ENCODE results near the gene PRICKLE4.
"Not testable (repeated sequence)": the region's sequence is repeated elsewhere in the genome, so short reads cannot be mapped to it uniquely, and the experiment has no call there.

PRICKLE4 gene

DNA sequence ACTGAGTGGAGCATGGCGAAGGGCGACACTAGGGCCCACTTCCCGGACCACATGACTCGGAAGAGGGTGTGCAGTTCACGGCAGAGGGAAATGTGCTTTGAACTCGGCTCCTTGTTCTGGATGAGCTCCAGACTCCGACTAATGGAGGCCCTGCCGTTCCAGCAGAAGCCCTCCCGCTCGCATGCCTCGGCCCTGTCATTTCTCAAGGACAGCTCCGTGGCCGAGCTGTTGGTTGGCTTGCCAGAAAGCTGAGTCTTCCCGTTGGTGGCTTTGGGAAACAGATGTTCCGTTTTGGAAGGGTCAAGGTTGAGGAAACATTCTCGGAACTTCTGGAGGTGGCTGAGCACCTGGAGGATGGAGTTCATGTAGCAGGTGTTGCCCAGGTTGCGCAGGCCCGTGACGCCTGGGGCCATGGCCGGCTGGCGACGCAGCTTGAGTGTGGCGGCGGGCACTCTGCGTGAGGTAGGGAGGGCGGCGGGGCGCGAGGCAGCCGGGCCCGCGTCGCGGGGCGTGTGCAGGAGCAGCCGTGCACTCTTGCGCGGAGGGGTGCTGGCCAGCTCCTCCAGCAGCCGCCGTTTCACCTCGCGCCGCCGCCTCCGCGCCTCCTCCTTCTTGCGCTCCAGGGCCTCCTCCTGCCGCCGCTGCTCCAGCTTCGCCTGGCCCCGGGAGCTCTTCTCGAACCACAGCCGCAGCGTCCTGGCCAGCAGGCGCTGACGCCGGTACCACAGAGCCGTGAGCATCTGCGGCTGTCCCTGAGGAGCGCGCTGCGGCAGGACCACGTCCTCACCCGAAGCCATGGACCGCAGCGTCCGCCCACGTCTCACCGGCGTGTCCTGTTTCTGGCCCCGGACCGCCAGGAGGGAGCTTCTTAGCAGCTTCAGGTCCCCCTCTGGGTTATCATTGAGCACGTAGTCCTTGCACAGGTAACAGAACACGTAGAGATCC lies 25.5 kb downstream of the PRICKLE4 start:
- no peak for DNase-seq

DNA sequence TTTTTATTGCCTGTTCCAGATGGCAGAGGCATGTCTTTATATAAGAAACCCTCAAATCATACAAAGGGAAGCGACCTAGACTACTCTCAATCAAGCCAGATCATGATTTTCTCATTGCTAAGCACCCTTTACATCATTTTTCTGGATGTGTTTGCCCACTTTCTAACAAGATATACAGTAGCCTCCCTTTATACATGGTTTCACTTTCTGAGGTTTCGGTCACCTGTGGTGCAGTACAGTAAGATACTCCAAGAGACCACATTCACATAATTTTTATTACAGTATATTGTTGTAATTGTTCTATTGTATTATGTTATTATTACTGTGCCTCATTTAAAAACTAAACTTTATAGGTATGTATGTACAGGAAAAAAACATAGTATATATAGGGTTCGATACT lies 30.5 kb downstream of the PRICKLE4 start:
- no peak for DNase-seq

DNA sequence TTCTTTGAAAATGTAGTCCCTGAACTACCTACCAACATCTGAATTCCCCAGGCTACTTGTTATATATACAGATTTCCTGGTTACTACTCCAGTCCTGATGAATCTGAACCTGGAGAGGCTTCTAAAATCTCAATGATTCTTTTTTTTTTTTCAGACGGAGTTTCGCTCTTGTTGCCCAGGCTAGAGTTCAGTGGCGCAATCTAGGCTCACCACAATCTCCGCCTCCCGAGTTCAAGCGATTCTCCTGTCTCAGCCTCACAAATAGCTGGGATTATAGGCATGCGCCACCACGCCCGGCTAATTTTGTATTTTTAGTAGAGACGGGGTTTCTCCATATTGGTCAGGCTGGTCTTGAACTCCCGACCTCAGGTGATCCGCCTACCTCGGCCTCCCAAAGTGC lies 31.4 kb downstream of the PRICKLE4 start:
- DNase-seq = not testable (repeated sequence)

DNA sequence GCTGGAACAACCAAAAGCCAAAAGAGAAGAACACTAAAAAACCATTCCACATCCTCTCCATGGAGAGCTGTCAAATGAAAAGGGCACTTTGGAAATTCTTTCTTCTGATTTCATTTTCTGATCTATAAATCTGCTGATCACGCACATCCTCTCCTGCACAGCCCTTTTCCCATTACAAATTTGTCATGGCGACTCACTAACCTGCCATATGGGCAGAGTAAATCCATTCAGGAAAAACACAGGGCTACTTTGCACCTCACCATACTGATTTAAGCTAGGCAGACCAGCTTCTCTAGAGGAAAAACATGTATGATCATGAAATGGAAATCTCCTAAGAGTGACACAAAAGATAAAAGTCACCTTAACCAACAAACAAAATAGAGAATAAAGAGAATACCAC lies 32.9 kb downstream of the PRICKLE4 start:
- DNase-seq = peak; percentile 39

DNA sequence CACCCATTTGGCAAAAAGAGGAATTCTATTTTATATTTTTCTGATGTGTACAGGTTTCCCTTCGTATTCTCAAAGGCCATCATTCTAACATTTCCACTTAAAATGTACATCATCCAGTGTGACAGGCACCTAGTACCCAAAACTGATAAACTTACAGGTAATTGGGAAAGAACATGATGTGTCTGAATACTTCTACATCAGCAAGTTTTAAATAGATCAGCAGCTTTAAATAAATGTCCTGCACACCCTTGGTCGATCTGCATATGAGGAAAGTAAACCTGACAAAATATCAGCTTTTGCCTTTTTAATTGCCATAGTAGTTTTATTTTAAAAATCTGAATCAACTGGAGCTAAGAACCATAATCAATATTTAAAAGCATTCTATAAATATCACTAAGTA lies 33.4 kb downstream of the PRICKLE4 start:
- no peak for DNase-seq

DNA sequence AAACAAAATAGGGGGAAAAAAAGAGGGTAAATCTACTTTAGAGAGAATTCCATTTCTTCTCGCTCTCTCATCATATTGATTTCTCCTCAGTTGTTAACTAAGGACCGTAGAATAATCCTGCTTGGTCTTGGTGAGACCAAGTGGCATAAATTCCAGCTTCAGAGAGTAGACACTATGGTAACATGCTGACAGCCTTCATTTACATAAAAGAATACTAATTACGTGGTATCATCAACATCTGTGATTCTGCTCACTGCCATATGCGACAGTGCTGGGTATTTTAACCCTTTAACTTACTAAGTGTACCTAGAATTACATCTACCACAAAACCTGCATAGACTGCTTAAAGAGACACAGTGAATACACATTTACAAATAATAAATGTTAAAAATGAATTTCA lies 34.0 kb downstream of the PRICKLE4 start:
- no peak for DNase-seq

DNA sequence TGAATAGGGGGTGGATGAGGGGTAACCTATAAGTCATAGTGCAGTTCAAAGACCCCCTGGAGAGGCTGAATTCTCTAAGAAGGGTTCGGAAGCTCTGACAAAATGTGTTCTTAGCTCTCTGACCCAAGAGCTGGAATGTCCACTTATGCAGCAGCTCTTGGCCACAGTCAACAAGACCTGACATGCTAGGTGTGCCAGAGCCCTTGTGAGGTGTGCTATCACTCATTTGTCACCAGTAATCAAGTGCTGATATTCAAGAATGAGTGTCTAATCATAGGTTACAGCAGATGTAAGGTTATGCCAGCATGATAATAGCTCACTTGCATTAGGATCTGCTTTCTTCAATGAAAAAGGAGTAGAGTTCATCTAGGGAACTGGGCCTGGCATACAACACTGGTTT lies 35.0 kb downstream of the PRICKLE4 start:
- no peak for DNase-seq

DNA sequence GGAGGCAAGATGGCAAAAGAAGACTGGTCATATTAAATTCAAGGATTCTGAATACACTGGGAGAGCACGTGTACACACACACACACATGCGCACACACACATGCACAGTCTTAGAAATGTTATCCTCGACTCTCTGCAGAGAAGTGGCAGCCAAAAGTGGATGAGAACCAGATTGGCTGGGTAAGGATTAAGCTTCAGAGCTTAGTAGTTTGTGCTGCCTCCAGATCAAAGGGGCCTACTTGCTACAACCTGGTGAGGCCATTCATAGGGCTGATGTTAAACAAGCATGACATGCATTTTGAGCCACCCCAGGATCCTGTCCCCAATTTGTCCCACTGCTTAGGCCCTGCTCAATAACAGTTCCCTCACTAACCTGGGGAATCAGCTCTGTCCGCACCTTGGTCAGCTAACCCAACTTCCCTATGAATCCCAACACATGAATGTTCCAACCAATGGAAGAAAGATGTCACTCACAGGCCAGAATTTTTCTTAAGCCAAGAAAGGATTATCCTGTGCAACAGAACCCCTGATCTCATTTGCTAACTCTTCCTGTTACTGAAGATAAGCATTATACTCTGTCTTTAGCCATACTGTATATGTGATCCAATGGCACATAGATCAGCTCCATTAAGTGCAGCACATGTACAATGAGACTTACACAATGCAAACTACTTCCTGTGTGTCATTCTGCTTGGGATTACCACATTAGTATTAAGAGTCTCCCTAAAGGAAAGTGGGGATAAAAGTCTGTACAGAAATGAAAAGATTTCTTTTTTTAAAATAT lies 37.9 kb downstream of the PRICKLE4 start:
- peak; percentile 38 for DNase-seq

DNA sequence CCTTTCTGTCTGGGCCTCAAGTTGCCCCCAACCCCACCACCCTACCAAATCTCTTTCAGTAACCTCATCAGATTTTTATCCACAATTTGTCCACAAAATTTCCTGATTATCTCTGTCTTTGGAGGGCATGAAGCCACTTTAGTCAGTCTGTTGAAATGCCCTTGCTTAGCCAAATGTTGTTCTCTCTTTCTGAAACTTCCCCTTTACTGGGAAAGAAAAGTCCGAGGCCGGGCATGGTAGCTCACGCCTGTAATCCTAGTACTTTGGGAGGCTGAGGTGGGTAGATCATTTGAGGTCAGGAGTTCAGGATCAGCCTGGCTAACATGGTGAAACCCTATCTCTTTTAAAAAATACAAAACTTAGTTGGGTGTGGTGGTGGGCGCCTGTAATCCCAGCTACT lies 40.7 kb downstream of the PRICKLE4 start:
- no peak for DNase-seq

DNA sequence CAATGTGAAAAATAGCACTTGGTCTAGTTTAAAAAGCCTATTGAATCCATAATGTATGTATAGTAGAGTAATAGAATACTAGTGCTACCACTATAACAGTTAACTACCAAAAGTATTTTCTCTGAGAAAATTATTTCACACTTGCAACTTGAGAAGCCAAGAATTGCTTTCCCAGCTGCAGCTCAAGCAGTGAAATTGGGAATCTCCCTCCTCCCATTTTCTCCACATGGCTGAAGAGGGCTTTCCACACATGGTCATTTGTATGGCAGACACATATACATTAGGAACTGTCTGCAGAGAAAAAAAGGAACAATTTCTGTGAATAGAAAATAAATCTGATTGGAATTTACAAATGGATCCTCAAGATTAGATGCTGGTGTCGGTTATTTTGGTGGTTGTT lies 41.4 kb downstream of the PRICKLE4 start:
- DNase-seq = no peak

DNA sequence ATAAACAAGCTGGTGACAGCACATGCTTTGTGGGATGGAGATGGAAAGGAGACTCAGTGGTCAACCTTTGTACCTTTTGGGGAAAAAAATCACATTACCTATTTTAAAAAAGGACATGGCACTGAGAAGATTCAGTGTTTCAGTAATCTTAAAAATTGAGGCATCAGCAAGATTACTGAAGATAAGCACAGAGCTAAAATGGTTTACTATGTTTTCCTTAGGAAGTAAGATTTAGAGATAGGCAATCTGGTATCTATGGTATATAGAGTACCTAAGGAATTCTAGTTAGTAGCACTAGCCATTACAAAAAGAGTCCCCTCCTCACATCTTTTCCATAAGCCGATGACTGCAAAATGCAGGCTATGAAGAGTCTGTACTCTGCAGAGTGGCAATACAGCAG lies 42.6 kb downstream of the PRICKLE4 start:
- DNase-seq = no peak

DNA sequence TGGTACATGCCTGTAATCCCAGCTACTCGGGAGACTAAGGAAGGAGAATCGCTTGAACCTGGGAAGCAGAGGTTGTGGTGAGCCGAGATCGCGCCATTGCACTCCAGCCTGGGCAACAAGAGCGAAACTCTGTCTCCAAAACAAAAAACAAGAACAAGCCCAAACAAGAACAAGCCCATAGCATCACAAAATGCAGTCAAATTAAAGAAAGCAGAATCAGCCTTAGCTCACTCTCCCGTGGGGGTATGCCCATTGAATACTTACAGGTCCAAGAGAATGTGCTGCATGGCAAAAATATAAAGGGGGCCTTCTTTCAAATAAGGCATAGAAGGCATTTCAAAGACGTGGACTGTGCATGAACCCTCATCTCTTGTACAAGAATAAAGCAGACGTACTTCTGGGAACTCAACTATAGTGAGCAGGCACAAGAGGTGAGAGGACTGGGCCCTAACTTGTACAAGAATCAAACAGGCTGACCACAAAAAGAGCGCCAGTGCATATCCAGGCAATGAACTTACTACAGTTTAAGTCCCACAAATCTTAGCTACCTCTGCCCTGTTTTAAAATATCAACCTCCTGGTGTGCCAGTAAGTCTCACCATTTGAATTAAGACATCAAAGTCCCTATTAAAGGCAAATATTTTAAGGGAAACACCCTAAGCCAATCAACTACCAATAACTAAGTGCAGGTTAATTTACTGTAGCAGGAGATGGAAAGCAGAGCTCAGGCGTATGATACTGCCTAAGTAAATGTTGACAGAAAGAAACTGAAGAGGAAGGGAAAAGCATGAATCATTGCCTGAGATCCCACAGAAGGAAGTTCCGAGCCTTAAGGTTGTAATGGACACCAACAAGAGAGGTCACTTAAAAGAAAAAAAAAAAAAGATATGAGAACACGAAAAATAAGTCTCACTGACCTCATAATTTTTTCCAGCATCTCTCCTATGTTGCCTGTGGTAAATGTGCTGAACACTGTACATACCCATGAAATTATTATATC lies 44.3 kb downstream of the PRICKLE4 start:
- peak; percentile 17 for DNase-seq

DNA sequence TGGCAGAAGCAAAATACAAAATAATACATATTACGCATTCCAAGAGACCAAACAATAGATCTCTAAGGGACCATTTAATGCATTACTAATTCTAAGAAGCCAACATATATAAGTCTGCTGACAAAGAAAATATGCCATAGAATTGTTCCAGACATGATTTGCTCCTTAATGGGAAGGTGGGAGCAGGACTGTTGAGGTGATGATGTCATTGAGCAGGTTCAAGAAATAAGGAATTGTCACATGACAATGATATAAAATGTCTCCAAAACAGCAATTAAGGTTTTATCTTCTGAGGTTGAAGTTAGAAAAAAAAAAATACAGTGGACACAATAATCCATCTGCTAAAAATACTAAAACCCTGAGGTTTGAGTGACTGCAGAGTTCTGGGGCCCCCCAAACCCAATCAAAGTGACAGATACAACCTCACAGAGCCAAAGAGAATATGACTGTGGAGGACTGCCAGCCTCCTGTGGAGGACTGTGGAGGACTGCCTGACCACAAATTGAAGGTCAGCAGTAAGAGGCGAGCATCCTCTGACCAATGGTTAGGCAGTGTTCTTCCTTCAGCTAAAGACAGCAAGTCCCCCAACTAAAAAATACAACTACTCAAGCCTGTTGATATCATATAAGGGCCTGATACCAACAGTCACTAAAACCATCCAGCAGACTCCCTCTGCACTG lies 45.9 kb downstream of the PRICKLE4 start:
- DNase-seq = no peak

DNA sequence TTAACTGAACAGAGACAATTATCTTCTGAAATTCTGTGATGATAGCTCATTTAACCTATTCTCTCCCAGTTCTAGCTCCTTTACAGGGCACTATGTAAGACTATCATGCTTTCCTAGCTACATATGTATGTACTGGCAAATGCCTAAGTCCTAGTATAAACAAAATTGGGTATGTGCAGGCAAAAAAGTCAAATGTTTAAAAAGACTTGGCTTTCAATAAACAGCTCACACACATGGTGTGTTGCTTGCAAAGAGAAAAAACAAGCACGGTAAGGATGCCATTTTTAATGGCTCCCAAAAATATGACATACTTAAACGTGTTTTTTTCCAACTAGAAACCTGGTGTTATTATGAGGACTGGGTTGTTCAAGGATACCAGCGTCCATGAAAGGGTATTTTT lies 51.7 kb downstream of the PRICKLE4 start:
- DNase-seq = no peak

DNA sequence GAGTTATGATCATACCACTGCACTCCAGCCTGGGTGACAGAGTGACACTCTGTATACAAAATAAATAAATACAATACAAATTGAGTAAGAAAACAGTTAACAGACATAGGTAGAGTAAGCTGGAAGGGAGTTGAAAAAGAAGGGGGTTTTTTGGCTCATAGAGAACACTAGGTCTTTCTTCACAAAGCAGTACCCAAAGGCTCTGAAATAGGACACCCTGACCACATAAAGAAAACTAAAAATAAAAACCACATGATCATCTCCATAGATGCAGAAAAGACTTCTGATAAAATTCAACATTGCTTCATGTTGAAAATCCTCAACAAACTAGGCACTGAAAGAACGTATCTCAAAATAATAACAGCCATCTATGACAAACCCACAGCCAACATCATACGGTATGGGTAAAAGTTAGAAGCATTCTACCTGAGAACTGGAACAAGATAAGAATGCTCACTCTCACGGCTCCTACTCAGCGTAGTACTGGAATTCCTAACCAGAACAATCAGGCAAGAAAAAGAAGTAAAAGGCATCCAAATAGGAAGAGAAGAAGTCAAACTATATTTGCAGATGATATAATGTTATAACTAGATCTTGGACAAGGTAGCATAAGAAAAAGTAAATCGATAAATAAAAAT lies 55.6 kb downstream of the PRICKLE4 start:
- no peak for DNase-seq

DNA sequence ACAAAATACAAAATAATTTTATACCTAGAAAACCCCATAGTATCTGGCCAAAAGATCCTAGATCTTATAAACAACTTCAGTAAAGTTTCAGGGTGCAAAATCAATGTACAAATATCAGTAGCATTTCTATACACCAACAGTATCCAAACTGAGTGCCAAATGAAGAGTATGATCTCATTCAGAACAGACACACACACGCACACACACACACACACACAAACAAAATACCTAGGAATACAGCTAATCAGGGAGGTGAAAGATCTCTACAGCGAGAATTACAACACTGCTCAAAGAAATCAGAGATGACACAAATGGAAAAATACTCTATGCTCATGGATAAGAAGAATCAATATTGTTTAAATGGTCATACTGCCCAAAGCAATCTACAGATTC lies 56.1 kb downstream of the PRICKLE4 start:
- DNase-seq = peak; percentile 5
